Astrocyte (in vitro differentiated cells and primary cell): ENCODE measurements around the gene ZFYVE16. TPM values are rescaled to one million over a fixed set of nuclear protein-coding genes. Genes with fewer than 3 reads are reported as not detected.

Experiments used
- DNase-seq: peaks from one replicate; pipeline ENCODE4 v3.0.0-alpha.2; 2010; ENCODE audit warnings: low read depth
- FAIRE-seq: peaks from 2 replicates; lab custom pipeline; 2011; peaks lifted over from hg19 to GRCh38; lab: Jason Lieb, UNC
- H2AFZ ChIP-seq: 2 replicates; pipeline ENCODE4 v1.6.0; 2012; ENCODE audit warnings: low read depth, low read length, inconsistent platforms
- H3K27ac ChIP-seq: 2 replicates; pipeline ENCODE4 v1.5.1; 2011; ENCODE audit warnings: low read depth, low read length, inconsistent platforms
- H3K27me3 ChIP-seq: 2 replicates; pipeline ENCODE4 v1.6.0; 2011; ENCODE audit warnings: low read length, inconsistent platforms; ENCODE audit not compliant: insufficient read depth
- H3K36me3 ChIP-seq: 2 replicates; pipeline ENCODE4 v1.5.1; 2011; ENCODE audit warnings: low read length, inconsistent platforms; ENCODE audit not compliant: insufficient read depth
- H3K4me1 ChIP-seq: 2 replicates; pipeline ENCODE4 v1.5.1; 2011; ENCODE audit warnings: low read length, inconsistent platforms; ENCODE audit not compliant: insufficient read depth
- H3K4me2 ChIP-seq: 2 replicates; pipeline ENCODE4 v1.6.0; 2012; ENCODE audit warnings: low read length, inconsistent platforms
- H3K4me3 ChIP-seq: 2 replicates; pipeline ENCODE4 v1.5.1; 2011; ENCODE audit warnings: low read depth, mild to moderate bottlenecking, low read length, inconsistent platforms; ENCODE audit not compliant: insufficient read depth
- H3K79me2 ChIP-seq: 2 replicates; pipeline ENCODE4 v1.6.0; 2012; ENCODE audit warnings: mild to moderate bottlenecking, low read length, inconsistent platforms; ENCODE audit not compliant: insufficient read depth
- H3K9ac ChIP-seq: 2 replicates; pipeline ENCODE4 v1.6.0; 2012; ENCODE audit warnings: mild to moderate bottlenecking, low read length, inconsistent platforms
- H3K9me3 ChIP-seq: 2 replicates; pipeline ENCODE4 v1.5.1; 2012; ENCODE audit warnings: low read depth, mild to moderate bottlenecking, low read length, inconsistent platforms; ENCODE audit not compliant: insufficient read depth
- H4K20me1 ChIP-seq: 2 replicates; pipeline ENCODE4 v1.6.0; 2012; ENCODE audit warnings: low read length, inconsistent platforms; ENCODE audit not compliant: insufficient read depth
- H3K27ac Mint-ChIP-seq: one replicate; pipeline ENCODE4 v1.8.0; 2021; ENCODE audit warnings: mild to moderate bottlenecking, mixed read lengths; ENCODE audit not compliant: unreplicated experiment
- H3K27me3 Mint-ChIP-seq: one replicate; pipeline ENCODE4 v1.8.0; 2021; ENCODE audit warnings: low read depth, mixed read lengths; ENCODE audit not compliant: unreplicated experiment
- H3K36me3 Mint-ChIP-seq: one replicate; pipeline ENCODE4 v1.8.0; 2021; ENCODE audit warnings: low read depth, mixed read lengths; ENCODE audit not compliant: unreplicated experiment
- H3K4me1 Mint-ChIP-seq: one replicate; pipeline ENCODE4 v1.8.0; 2021; ENCODE audit warnings: low read depth, mixed read lengths; ENCODE audit not compliant: unreplicated experiment
- H3K4me3 Mint-ChIP-seq: one replicate; pipeline ENCODE4 v1.8.0; 2021; ENCODE audit warnings: mild to moderate bottlenecking, moderate library complexity, mixed read lengths; ENCODE audit not compliant: unreplicated experiment
- H3K9me3 Mint-ChIP-seq: one replicate; pipeline ENCODE4 v1.8.0; 2021; ENCODE audit warnings: mild to moderate bottlenecking, mixed read lengths; ENCODE audit not compliant: unreplicated experiment
- EZH2 ChIP-seq: IDR thresholded peaks from 2 replicates; pipeline ENCODE4 v1.6.1; 2012; ENCODE audit warnings: mild to moderate bottlenecking, low read length, inconsistent platforms; ENCODE audit not compliant: insufficient read depth
- total RNA-seq: library from RNA; stranded (reverse); gene quantifications from 2 replicates; pipeline ENCODE4 v1.2.1, GENCODE V29; 2021
- TF ChIP-seq, protein P1 (sequence below): IDR thresholded peaks from 2 replicates; pipeline ENCODE4 v1.5.1; 2011; ENCODE audit warnings: low read depth, mild to moderate bottlenecking, inconsistent platforms, low read length, moderate library complexity; ENCODE audit not compliant: insufficient read depth

Gene ZFYVE16
- total RNA-seq, 1 donor from 2014 or later = 48.5 TPM

DNA sequence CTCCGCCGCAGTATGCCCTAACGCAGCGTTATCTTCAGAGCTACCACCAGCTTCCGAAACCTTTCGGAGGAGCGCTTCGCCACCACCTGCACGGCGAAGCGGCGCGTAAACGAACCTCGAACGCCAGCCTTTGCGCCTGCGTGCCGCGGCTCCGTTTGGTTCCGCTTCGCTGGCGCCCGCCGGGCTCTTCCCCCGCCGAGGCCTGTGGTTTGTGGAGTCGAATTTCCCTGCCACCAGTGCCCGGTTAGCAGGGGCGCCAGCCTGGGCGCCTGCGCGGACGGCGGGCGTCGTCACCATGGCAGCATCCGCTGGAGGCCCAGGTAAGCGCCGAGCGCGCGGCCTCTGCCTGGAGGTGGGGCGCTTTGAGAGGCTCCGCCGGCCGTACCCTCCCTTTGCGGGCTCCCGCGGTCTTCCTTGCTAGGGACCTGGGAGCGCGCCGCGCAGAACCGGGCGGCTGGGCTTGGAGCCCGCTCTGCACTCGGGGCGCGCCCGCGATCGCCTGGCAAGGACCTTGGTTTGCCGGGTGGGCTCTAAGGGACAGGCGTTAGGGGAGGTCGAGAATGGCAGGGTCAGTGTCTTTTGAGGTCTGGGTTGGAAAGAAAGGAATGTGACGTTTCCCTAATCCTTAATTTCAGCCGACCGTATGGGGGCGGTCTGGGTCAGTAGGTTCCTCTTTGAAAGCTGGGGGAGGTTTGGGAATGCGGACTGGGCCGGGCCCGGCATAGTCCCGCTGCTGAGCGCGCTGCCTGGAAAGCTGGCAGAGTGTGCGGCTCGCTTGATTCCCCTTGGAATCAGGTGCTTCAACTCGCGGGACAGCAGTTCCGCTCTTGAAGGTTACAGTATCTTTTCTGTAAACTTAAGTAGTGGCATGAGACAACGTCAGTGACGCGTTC lies 80.2 kb downstream of the ZFYVE16 start, which contains the start of gene FAM151B:
Gene FAM151B (plus strand): TSS at position 272 of the 893 bp plus-strand sequence. CDS start 24 bp downstream, at position 296.
- peak within 1 kb of the TSS; percentile 33 for H3K27ac ChIP-seq
- H3K9me3 Mint-ChIP-seq = no peaks in the 10 kb centered on the region

DNA sequence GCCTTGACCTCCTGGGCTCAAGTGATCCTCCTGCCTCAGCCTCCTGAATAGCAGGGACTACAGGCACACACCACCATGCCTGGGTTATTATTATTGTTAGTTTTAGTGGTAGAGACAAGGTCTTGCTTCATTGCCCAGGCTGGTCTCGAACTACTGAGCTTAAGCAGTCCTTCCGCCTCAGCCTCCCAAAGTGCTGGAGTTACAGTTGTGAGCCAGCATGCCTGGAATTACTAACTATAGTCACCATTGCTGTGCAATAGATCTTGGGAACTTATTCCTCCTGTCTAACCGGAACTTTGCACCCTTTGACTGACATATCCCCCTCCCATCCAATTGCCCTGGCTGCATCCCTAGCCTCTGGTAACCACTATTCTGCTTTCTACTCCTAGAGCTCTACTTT lies 83.4 kb downstream of the ZFYVE16 start:
- Histone ChIP-seq H3K4me2 (no peak overlapping the region), H3K9me3 (no peaks in the 10 kb centered on the region), H3K4me1 (no peaks in the 10 kb centered on the region), H3K4me3 (no peak overlapping the region), H3K79me2 (no peaks in the 10 kb centered on the region), H4K20me1 (no peaks in the 10 kb centered on the region), H3K36me3 (no peaks in the 10 kb centered on the region), H3K9ac (no peak overlapping the region), H2AFZ (no peak overlapping the region), H3K27ac (no peak overlapping the region), H3K27me3 (no peaks in the 10 kb centered on the region)
- Mint-ChIP-seq H3K27me3 (no peaks in the 10 kb centered on the region), H3K4me1 (peaks cover 7% of the 10 kb centered on the region), H3K9me3 (peaks cover 2% of the 10 kb centered on the region), H3K36me3 (peaks cover 5% of the 10 kb centered on the region), H3K27ac (no peak overlapping the region), H3K4me3 (no peak overlapping the region)
- no peak for FAIRE-seq
- no peak for DNase-seq
- TF ChIP-seq, protein P1, sequence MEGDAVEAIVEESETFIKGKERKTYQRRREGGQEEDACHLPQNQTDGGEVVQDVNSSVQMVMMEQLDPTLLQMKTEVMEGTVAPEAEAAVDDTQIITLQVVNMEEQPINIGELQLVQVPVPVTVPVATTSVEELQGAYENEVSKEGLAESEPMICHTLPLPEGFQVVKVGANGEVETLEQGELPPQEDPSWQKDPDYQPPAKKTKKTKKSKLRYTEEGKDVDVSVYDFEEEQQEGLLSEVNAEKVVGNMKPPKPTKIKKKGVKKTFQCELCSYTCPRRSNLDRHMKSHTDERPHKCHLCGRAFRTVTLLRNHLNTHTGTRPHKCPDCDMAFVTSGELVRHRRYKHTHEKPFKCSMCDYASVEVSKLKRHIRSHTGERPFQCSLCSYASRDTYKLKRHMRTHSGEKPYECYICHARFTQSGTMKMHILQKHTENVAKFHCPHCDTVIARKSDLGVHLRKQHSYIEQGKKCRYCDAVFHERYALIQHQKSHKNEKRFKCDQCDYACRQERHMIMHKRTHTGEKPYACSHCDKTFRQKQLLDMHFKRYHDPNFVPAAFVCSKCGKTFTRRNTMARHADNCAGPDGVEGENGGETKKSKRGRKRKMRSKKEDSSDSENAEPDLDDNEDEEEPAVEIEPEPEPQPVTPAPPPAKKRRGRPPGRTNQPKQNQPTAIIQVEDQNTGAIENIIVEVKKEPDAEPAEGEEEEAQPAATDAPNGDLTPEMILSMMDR = no peak
- TF ChIP-seq EZH2 = no peak

More for the DNA sequence above, 80.2 kb downstream of the ZFYVE16 start, which contains the start of gene FAM151B:
- peak within 1 kb of the TSS; percentile 91 for H2AFZ ChIP-seq
- H3K4me2 ChIP-seq = peak within 1 kb of the TSS; percentile 95
- peak within 1 kb of the TSS; percentile 80 for H3K9ac ChIP-seq
- peaks cover 6% of the 10 kb centered on the region for H3K36me3 Mint-ChIP-seq
- peak within 1 kb of the TSS; percentile 94 for H3K4me3 Mint-ChIP-seq
- H3K4me1 Mint-ChIP-seq = peaks cover 7% of the 10 kb centered on the region
- TF ChIP-seq, protein P1 = no peak
- no peak for TF ChIP-seq EZH2
- H4K20me1 ChIP-seq = no peaks in the 10 kb centered on the region
- no peaks in the 10 kb centered on the region for H3K27me3 Mint-ChIP-seq
- no peak for FAIRE-seq
- no peaks in the 10 kb centered on the region for H3K4me1 ChIP-seq
- H3K4me3 ChIP-seq = peak within 1 kb of the TSS; percentile 80
- DNase-seq = peak; percentile 86
- H3K9me3 ChIP-seq = no peaks in the 10 kb centered on the region
- no peaks in the 10 kb centered on the region for H3K79me2 ChIP-seq
- H3K27ac Mint-ChIP-seq = peak within 1 kb of the TSS; percentile 69
- H3K27me3 ChIP-seq = no peaks in the 10 kb centered on the region
- H3K36me3 ChIP-seq = no peaks in the 10 kb centered on the region
